Measurements from ENCODE around the gene PRDM5.

DNA sequence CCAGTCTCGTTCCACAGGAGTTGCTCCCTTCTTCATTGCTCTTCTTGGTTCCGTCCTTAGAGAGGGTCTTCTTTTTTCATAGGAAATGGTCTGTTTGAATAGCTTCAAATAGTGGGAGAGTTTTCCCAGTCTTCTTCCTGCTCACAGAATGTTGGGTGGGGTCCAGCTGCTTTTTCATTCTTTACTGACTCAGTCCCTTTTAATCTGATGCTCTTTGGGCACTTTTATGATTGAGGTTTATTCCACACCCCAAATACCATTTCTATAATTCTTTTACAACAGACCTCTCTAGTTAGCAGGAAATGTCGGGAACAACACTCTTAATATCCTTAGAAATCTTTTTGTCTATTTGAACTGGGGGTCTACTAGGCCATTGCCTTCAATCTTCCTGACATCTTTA lies 239.5 kb downstream of the PRDM5 start:
- no peak for TF ChIP-seq SP1 (IDR thresholded peaks at IDR 0.05)
- TF ChIP-seq SUZ12 (IDR thresholded peaks at IDR 0.05): no peak
- no peak for TF ChIP-seq ELF4 (IDR thresholded peaks at IDR 0.05)
